Progenitor cell of endocrine pancreas (in vitro differentiated cells): ENCODE measurements around the gene TBL1X. TPM values are rescaled to one million over a fixed set of nuclear protein-coding genes. Genes with fewer than 3 reads are reported as not detected.
A peak's percentile ranks its signal among the peaks of the same experiment; 100 is the strongest.

Experiments
- DNase-seq: peaks from one replicate; pipeline ENCODE4 v3.0.0; 2021; ENCODE audit warnings: low spot score; ENCODE audit not compliant: unreplicated experiment
- H3K27ac Mint-ChIP-seq: 2 replicates; pipeline ENCODE4 v1.8.0; 2021; ENCODE audit warnings: mild to moderate bottlenecking, moderate library complexity, mixed read lengths
- H3K27me3 Mint-ChIP-seq: 2 replicates; pipeline ENCODE4 v1.8.0; 2021; ENCODE audit warnings: mixed read lengths
- H3K36me3 Mint-ChIP-seq: 2 replicates; pipeline ENCODE4 v1.8.0; 2022; ENCODE audit warnings: mixed read lengths; ENCODE audit not compliant: insufficient read depth
- H3K4me1 Mint-ChIP-seq: 2 replicates; pipeline ENCODE4 v1.8.0; 2021; ENCODE audit warnings: low read depth, mixed read lengths
- H3K4me3 Mint-ChIP-seq: 2 replicates; pipeline ENCODE4 v1.8.0; 2021; ENCODE audit warnings: low read depth, mild to moderate bottlenecking, moderate library complexity, mixed read lengths
- H3K9me3 Mint-ChIP-seq: 2 replicates; pipeline ENCODE4 v1.8.0; 2021; ENCODE audit warnings: low read depth, mixed read lengths
- CTCF ChIP-seq: fragments of 200-600 bp; sonication (generic); IDR thresholded peaks from one replicate; pipeline ENCODE4 v1.5.0; 2021; ENCODE audit warnings: antibody characterized with exemption, mild to moderate bottlenecking; ENCODE audit not compliant: unreplicated experiment
- total RNA-seq: library from RNA; stranded (reverse); gene quantifications from 2 replicates; pipeline ENCODE4 v1.2.1, GENCODE V29; 2021

Gene TBL1X
- total RNA-seq, 1 donor from 2014 or later = 42.7 TPM

- H3K36me3 Mint-ChIP-seq = peaks cover 4% of the 10 kb centered on the region
- no peak overlapping the region for H3K27ac Mint-ChIP-seq
- no peaks in the 10 kb centered on the region for H3K27me3 Mint-ChIP-seq
- H3K4me3 Mint-ChIP-seq = no peak overlapping the region
- TF ChIP-seq CTCF = no peak
- peaks cover 5% of the 10 kb centered on the region for H3K4me1 Mint-ChIP-seq
- peaks cover 12% of the 10 kb centered on the region for H3K9me3 Mint-ChIP-seq
- DNase-seq = no peak
These were observed 181.8 kb downstream of the TBL1X start for GRCh38 chrX:9646471-9647224.

- no peaks in the 10 kb centered on the region for H3K27me3 Mint-ChIP-seq
- DNase-seq = no peak
- H3K4me1 Mint-ChIP-seq = peaks cover 5% of the 10 kb centered on the region
- no peak overlapping the region for H3K4me3 Mint-ChIP-seq
- peaks cover 4% of the 10 kb centered on the region for H3K9me3 Mint-ChIP-seq
- H3K36me3 Mint-ChIP-seq = peaks cover 5% of the 10 kb centered on the region
- no peak overlapping the region for H3K27ac Mint-ChIP-seq
- TF ChIP-seq CTCF = no peak
These were observed 182.6 kb downstream of the TBL1X start for GRCh38 chrX:9647431-9647830.

- DNase-seq = no peak
- TF ChIP-seq CTCF = no peak
- Mint-ChIP-seq H3K4me3 (no peak overlapping the region), H3K9me3 (peaks cover 4% of the 10 kb centered on the region), H3K4me1 (peaks cover 5% of the 10 kb centered on the region), H3K27ac (no peak overlapping the region), H3K27me3 (no peaks in the 10 kb centered on the region), H3K36me3 (peaks cover 9% of the 10 kb centered on the region)
These were observed 185.2 kb downstream of the TBL1X start for GRCh38 chrX:9650091-9650490.

- Mint-ChIP-seq H3K4me1 (peaks cover 6% of the 10 kb centered on the region), H3K36me3 (peaks cover 12% of the 10 kb centered on the region), H3K9me3 (no peaks in the 10 kb centered on the region), H3K27ac (no peak overlapping the region), H3K4me3 (no peak overlapping the region), H3K27me3 (no peaks in the 10 kb centered on the region)
- no peak for TF ChIP-seq CTCF
- no peak for DNase-seq
These were observed 186.9 kb downstream of the TBL1X start for GRCh38 chrX:9651737-9652136.

- DNase-seq = no peak
- TF ChIP-seq CTCF = no peak
- H3K27me3 Mint-ChIP-seq = no peaks in the 10 kb centered on the region
- peaks cover 22% of the 10 kb centered on the region for H3K36me3 Mint-ChIP-seq
- H3K9me3 Mint-ChIP-seq = peaks cover 8% of the 10 kb centered on the region
- no peak overlapping the region for H3K4me3 Mint-ChIP-seq
- peaks cover 3% of the 10 kb centered on the region for H3K4me1 Mint-ChIP-seq
- peak overlapping the region; percentile 45 for H3K27ac Mint-ChIP-seq
These were observed 190.1 kb downstream of the TBL1X start for GRCh38 chrX:9654929-9655328.
